Heart left ventricle (tissue), 13 donors: ENCODE measurements around the gene ODAD4.
A peak's percentile ranks its signal among the peaks of the same experiment; 100 is the strongest.

Experiments used
- CTCF ChIP-seq, 12 donors: fragments of 200-600 bp; sonication (generic) in 4 of 12; IDR thresholded peaks; one replicate each; pipeline versions ENCODE4 v1.5.0 to v1.8.0; 2018 to 2022; ENCODE audit warnings: antibody characterized with exemption in 12 of 12, mild to moderate bottlenecking in 5 of 12
- POLR2A ChIP-seq, 2 donors: fragments of 450-650 bp; IDR thresholded peaks; one replicate each; pipeline ENCODE4 v1.6.1; 2017; ENCODE audit warnings: antibody characterized with exemption in 2 of 2, mild to moderate bottlenecking in 2 of 2, moderate library complexity in 2 of 2
- donor health status: ischemic (EF 13 %, LVEDD 7.1; RV severe dilation, severe dysfunction).
- donor health status: DM: no; HTN: yes; CAD: no.
- donor health status: DM: no; HTN: no; CAD: no.
- donor health status: ischemic (EF 25% LVEDD 6.9; RV normal size, moderate dysfunction).
- donor health status: ischemic (EF 25% LVEDD 5.7; RV mildly dilated, moderate dysfunction).
- donor health status: ischemic (EF 35%, LVEDD 5.7; RV mildly dilated, moderate dysfunction).
- donor health status: nonischemic (EF 11% LVEDD 7.7; RV severe dilation, severe dysfunction).
- donor health status: DM: yes; HTN: yes; CAD: no.
- donor health status: PGD.
- donor health status: ischemic (EF 29% LVEDD 5.4; RV normal size, mild dysfunction).
- donor health status: nonischemic (EF 23%, LVEDD 6.1; RV moderate dilation, normal function).

- peak in 8 of 12 donors; percentile 11 to 41 (median 34) for TF ChIP-seq CTCF (IDR thresholded peaks at IDR 0.05)
- TF ChIP-seq POLR2A (IDR thresholded peaks at IDR 0.05), result no peak
Observed at GRCh38 chr17:41959336-41960095, 29.1 kb downstream of the ODAD4 start.
